8988T (cell line): ENCODE results near the gene IL24.
"Not testable (repeated sequence)": the region's sequence is repeated elsewhere in the genome, so short reads cannot be mapped to it uniquely, and the experiment has no call there.

ENCODE experiments used
- DNase-seq: peaks from one replicate; pipeline ENCODE4 v3.0.0; 2011

Gene IL24, protein sequence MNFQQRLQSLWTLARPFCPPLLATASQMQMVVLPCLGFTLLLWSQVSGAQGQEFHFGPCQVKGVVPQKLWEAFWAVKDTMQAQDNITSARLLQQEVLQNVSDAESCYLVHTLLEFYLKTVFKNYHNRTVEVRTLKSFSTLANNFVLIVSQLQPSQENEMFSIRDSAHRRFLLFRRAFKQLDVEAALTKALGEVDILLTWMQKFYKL

DNA sequence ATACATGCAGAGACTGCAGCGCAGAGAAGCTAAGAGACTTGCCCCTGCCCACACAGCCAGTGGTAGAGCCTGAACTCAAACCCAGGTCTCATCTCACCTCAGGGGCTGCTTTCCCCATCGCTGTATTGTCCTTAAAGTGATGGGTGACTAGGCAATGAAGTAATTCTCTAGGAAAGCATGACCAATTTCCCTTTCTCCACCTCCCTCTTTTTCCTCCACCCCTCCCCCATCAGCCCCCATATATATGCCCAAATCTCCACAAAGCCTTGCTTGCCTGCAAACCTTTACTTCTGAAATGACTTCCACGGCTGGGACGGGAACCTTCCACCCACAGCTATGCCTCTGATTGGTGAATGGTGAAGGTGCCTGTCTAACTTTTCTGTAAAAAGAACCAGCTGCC lies at the start of gene IL24:
Gene IL24 (plus strand): TSS at position 269 of the 400 bp plus-strand sequence. CDS start 390 bp downstream, outside the sequence.
- DNase-seq, result no peak

DNA sequence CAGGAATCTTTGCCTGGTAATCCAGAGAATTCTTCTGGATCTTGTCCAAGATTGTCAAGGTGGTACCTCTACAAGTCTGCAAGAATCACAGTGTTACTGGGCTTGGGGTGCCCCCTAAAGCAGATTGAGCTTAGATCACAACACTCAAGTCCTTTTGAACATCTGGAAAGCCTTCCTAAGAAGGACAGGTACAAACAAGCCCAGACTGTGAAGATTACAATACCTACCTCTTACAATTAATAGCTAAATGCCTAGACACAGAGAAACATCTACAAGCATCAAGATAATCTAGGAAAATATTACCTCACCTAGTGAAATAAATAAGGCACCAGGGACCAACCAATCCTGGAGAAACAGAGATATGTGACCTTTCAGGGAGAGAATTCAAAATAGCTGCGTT lies 49.3 kb upstream of the IL24 start:
- no peak for DNase-seq

DNA sequence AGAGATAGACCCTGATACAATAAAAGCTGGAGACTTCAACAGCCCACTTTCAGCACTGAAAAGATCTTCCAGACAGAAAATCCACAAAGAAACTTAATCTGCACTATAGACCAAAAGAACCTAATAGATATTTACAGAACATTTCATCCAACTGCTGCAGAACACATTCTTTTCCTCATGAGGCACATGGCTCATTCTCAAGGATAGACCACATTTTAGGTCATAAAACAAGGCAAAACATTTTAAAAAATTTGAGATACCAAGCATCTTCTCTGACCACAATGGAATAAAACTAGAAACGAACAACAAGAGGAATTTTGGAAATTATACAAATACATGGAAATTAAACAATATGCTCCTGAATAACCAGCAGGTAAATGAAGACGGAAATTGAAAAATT lies 46.8 kb upstream of the IL24 start:
- DNase-seq, result no peak

DNA sequence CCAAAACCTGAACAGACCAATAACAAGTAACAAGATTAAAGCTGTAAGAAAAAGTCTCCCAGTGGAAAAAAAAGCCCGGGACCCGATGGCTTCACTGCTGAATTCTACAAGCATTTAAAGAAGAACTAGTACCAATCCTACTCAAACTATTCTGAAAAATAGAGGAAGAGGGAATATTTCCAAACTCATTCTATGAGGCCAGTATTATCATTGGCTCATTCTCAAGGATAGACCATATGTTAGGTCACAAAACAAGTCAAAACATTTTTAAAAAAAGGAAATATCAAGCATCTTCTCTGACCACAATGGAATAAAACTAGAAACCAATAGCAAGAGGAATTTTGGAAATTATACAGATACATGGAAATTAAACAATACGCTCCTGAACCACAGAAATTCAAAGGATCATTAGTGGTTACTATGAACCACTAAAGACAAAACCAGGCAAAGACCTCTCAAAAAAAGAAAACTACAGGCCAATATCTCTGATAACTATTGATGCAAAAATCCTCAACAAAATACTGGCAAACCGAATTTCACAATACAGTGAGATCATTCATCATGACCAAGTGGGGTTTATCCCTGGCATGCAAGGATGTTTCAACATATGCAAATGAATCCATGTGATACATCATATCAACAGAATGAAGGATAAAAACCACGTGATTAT lies 45.8 kb upstream of the IL24 start:
- DNase-seq, result no peak

DNA sequence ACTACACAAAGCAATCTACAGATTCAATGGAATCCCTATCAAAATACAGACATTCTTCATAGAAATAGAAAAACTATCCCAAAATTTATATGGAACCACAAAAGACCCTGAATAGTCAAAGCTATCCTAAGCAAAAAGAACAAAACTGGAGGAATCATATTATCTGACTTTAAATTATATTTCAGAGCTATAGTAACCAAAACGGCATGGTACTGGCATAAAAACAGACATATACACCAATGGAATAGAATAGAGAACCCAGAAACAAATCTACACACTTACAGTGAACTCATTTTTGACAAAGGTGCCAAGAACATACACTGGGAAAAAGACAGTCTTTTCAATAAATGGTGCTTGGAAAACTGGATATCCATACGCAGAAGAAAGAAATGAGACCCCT lies 44.6 kb upstream of the IL24 start:
- DNase-seq, result not testable (repeated sequence)

DNA sequence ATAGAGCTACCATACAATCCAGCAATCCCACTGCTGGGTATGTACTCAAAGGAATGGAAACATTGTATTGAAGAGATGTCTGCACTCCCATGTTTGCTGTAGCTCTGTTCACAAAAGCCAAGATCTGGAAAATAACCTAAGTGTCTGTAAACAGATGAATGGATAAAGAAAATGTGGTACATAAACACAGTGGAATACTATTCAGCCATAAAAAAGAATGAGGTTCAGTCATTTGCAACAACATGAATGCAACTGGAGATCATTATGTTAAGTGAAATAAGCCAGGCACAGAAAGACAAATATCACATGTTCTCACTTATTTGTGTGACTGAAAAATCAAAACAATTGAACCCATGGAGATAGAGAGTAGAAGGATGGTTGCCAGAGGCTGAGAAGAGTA lies 43.5 kb upstream of the IL24 start:
- not testable (repeated sequence) for DNase-seq

DNA sequence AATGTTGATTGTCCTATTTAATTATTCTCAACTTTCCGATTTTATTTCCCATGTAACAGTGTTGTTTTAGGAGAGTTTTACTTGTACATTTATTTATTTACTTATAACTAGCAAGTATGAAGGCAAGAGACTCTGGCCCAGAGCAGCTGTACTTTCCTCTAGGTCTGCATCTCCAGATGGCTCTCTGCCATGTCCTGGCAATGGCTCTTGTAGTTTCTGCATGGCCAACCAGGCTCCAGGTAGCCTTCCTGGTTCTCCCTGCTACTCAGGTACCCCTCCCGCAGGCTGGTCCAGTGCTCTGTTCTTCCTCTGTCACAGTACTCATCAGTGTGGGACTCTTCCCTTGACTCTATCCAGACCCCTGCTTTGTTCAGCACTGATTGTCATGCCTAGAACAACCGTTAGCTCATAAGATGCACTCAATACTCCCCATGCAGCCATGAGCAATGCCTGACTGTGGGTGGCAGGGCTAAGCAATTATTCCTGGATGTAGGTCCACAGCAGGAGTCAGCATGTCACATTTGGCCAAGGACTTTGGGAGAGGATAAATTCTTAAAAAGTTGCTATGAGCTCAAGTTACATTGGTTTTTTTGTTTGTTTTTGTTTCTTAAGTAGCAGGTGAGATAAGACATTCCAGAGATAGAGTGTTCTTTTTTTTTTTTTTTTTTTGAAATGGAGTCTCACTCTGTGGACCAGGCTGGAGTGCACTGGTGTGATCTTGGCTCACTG lies 42.7 kb upstream of the IL24 start:
- no peak for DNase-seq

DNA sequence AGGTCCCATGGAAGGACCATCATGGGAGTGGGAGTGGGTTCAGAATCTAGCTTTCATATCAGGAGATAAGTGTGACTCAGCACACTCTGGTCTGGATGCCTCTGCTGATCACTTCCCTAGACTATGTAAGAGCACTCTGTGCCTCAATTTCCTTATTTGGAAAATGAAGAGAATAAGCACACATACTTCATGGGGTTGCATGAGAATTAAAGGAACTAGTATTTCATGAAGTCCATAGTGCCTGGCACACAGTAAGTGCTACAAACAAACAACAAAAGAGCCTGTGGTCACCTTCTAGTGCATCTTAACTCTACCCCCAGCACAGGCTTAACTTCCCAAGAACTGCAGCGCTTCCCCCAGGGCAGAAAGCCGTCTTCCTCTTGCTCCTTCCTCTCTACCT lies 41.4 kb upstream of the IL24 start:
- no peak for DNase-seq

DNA sequence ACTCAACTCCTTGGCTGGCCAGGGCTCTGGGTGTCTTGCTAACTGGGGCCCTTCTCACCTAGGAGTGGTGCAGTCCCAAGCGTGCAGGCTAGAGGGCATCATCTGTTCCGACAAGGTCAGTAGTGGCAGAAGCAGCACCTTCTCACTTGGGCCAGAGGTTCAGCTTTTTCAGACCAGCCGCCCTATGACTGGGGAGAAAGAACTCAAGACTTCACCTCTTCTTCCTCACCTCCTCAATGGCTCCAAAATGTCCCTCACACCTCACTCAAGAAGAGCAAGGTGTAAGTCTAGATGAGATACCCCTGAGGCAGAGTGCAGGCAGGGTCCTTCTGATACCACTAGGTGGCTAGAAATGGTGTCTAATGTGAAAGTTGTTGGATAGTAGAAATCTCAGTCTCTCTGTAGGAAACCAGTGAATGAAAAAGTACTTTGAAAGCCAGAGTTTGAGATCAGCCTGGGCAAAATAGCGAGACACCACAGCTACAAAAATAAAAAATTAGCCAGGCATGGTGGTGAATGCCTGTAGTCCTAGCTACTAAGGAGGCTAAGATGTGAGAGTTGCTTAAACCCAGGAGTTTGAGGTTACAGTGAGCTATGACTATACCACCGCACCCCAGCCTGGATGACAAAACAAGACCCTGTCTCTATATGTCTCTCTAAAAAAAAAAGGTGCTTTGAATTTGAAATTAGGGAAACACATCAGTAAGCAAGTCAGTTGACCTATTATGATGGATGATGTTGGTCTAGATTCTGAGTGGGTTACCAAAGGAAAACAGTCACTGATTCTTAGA lies 40.4 kb upstream of the IL24 start:
- DNase-seq, result no peak

DNA sequence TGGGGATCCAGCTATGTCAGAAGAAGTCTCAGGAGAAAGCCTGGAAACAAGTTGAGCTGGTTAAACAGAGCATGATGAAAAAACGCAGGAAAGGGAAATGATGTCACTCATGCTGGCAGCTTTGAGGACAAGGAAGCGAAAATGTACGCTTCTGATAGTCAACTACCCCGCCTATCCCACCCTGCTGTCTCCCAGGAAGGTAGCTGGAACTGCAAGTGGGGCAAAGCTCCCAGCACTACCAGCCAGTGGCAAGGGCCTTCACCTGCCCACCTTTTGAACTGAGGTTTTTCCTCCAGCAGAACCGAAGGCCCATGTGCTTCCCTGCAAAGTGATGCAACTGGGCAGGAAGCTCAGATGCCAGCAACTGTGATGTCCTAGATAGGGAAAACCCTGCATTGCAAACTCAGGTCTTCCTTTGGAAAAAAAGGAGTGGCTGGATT lies 38.1 kb upstream of the IL24 start:
- no peak for DNase-seq

DNA sequence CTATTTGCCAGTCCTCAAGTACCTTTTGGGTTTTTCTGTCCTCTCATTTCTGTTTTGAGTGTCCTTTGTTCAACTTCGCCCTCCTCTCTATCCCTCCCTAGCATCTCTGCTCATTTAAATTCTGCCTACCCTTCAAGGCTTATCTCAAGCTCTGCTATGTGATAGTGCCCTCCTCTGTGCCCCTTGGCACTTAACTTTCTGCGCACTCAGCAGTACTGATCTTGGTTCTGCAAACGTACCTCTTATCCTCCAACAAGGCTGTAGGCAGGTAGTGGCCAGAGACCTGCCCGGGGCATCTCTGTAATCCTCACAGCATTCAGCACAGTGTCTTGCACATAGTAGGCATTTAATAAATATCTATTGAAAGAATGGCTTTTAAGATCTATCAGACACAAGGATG lies 37.1 kb upstream of the IL24 start:
- DNase-seq, result no peak

DNA sequence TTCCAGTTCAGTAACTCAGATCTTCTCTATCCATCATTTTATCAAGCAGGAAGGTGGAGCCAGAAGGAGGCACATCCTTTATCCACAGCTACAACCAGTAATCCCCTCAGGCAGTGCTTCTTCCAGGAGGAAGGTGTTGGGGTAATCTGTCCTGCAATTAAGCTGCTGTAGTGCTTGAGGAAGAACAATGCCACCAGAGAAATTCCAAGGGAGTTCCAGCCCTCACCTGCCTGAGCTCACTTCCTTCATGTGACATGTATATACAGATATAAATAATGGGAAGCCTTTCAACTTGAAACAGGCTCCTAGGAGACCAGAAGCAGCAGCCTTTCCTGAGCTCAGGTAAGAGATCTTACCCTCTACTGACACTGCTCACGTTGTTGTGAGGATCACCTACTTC lies 34.0 kb upstream of the IL24 start:
- DNase-seq, result no peak

DNA sequence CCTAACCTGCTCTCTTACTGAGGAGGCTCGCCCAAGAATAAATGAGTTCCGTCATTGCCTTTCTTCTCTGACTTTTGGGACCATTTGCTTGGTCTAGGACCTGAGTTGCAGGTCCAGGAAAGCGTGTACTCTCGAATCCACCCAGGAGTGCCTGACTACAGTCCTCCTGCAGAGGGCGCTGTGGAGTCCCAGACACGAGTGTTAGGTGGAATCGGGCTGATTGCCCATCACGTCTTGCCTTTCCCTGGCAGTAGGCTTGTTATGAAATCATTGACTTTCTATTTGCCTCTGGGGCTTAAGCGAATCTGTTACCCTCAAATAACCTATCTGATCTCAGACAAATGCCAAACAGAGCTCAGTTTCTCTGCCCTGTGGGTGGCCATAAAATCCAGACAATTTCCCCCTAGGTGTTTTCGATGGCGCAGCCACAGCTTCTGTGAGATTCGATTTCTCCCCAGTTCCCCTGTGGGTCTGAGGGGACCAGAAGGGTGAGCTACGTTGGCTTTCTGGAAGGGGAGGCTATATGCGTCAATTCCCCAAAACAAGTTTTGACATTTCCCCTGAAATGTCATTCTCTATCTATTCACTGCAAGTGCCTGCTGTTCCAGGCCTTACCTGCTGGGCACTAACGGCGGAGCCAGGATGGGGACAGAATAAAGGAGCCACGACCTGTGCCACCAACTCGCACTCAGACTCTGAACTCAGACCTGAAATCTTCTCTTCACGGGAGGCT lies 32.1 kb upstream of the IL24 start, which contains the start of gene IL20:
Gene IL20 (plus strand): TSS at position 685 of the 733 bp plus-strand sequence. CDS start 230 bp downstream, outside the sequence.
- peak; percentile 13 for DNase-seq

DNA sequence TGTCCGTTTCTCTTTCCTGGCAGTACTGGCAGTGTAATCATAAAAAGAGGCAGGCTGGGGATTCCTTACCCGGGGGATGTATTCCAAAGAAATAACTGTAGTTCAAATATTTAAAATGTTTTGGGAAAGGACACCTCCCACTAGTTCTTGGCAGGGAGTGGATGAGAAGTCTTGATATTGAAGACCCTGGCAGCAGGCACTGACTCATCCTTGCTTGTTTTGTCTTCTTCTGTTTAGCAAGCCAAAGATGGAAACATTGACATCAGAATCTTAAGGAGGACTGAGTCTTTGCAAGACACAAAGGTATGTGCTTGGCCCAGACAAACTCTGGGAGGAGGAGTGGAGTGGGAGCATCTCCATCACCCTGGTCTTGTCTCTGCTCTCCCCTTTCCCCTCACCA lies 31.2 kb upstream of the IL24 start:
- no peak for DNase-seq

DNA sequence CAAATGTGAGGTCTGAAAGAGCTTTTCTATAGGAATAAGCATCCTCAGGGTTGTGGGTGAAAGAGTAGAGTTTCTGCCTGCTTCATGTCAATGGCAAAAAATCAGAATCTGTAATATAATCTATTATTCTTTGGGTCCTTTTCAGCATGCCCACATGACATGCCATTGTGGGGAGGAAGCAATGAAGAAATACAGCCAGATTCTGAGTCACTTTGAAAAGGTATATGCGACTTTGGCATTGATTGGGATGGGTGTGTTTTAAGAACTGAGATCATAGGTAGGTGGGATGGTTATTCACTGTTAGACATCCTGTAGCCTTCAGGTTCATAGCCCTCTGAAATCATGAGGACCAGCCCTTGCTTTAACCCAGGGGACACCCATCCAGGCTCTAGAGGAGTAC lies 30.0 kb upstream of the IL24 start:
- no peak for DNase-seq

DNA sequence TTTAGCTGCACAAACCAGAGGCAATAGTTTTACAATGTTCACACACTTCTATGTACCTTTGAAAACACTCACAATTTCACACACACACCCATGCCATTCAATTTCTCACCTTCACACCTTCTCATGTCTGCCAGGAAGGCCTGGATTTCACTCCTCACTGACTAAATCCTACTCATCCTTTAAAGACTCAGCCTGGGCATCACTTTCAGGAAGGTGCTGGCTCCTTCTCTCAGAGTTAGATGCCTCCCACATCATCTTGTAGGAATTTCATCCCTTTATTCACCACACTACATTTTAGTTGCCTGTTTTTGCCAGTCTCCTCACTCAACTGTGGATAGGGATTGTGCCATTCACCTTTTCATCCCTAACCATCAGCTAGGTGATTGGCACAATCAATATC lies 29.5 kb upstream of the IL24 start:
- DNase-seq, result no peak

DNA sequence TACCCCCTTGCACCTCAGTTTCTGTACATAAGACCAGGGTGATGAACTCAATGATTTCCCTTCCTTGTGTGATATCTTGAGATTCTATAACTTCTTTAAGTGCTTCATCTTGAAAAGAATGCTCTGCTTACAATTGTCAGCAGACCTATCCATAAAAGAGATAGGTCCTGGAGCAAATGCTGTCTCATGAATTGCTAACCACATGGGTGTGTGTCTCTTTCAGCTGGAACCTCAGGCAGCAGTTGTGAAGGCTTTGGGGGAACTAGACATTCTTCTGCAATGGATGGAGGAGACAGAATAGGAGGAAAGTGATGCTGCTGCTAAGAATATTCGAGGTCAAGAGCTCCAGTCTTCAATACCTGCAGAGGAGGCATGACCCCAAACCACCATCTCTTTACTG lies 29.0 kb upstream of the IL24 start:
- DNase-seq, result no peak

DNA sequence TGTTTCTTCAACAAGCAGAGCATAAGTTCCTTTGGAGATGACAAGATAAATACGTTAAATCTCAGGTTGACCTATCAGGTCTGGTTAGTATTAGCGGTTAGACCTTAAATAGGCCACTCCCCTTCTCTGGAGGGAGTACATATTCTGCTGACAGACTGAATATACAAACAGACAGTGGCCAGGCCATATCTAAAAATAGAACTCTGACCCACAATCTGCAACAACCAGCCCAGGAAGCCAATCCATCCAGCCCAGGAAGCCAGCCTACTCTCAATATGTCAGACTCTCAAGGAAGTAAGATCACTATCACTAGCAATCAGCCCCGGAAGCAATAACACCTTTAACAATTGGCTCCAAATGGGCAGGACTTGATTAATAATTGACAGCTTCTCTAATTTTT lies 25.1 kb upstream of the IL24 start:
- no peak for DNase-seq

DNA sequence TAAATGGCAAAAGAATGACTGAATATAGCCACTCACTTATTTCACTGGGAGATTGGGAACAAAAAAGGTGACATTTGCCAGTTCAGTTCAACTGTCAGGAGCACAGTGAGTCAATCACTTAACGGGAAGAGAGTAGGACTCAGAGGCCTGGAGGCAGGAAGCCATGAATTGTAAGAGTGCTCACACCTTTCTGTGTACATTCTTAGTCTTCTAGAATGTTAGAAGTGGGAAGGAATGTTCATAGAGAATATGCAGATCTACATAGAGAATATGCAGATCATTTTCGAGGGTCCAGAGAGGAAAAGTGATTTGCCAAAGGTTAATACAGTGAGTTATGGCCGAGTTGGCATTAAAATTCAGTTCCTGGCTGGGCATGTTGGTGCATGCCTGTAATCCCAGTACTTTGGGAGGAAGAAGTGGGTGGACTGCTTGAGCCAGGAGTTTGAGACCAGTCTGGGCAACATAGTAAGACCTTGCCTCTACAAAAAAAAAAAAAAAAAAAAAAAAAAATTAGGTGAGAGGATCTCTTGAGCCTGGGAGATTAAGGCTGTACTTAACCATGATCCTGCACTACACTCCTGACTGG lies 23.5 kb upstream of the IL24 start:
- no peak for DNase-seq

DNA sequence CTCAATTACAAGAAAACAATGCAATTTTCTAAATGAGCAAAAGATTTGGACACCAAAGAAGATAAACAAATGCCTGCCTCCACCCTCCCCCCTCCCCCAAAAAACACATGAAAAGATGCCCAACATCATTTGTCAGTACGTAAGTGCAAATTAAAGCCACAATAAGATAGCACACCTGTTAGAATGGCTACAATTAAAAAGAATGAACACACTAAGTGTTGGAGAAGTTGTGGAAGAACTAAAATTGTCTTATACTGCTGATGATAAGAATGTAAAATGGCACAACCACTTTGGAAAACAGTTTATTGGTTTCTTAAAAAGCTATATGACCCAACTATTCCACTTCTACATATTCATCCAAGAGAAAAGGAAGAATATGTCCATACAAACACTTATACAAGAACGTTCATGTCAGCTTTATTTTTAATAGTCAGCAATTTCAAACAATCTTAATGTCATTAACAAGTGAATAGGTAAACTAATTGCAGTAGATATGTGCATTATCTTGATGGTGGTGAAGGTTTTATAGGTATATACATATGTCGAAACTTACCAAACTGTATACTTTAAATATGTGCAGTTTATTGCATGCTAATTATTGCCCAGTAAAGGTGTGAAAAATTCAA lies 21.4 kb upstream of the IL24 start:
- no peak for DNase-seq

DNA sequence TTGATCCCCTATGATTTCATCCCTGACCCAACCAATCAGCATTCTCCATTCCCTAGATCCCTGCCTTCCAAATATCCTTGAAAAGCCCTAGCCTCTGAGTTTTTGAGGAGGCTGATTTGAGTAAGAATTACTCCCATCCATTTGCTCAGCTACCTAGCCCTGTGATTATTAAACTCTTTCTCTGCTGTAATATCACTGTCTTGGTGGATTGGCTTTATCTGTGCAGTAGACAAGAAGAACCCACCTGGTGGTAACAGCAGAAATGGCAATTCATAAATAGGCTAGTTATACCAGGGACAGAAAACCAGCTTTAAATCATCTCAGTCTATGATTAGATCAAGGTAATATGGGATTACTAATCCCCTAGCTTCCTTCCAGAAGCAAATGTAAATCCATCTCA lies 18.8 kb upstream of the IL24 start:
- DNase-seq, result no peak

DNA sequence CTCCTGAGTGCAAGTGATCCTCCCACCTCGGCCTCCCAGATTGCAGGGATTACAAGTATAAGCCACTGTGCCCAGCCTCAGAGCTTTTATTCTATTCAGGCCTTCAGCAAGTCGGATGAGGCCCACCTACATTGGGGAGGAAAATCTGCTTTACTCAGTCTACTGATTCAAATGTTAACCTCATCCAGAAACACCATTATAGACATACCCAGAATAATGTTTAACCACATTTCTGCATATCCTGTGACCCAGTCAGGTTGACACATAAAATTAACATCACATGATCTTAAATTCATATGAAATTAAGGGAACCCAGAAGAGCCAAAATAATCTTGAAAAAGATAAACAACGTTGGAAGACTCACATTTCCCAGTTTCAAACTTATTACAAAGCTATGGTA lies 16.9 kb upstream of the IL24 start:
- DNase-seq, result no peak
